GM23338 (cell line): ENCODE data around the gene GSTT2B. TPM values are rescaled to one million over a fixed set of nuclear protein-coding genes. Genes with fewer than 3 reads are reported as not detected.

Experiments used
- ATAC-seq: fragments of 200-7000 bp; cut with Tn5 transposase; 3 replicates; pipeline ENCODE4 v1.9.1; 2020
- DNase-seq: peaks from one replicate; pipeline ENCODE4 v3.0.0-alpha.2; 2015; ENCODE audit warnings: low spot score
- H2AFZ ChIP-seq: fragments of 200-600 bp; sonication (generic); 2 replicates; pipeline ENCODE4 v1.8.0; 2016; ENCODE audit warnings: antibody characterized with exemption, mild to moderate bottlenecking, moderate library complexity
- H3F3A ChIP-seq: fragments of 200-600 bp; sonication (generic); replicated peaks from 2 replicates; pipeline ENCODE4 v1.8.0; 2017; ENCODE audit warnings: antibody characterized with exemption, mixed run types, low read depth
- H3K27ac ChIP-seq: fragments of 200-600 bp; sonication (generic); 2 replicates; pipeline ENCODE4 v1.6.1; 2016; ENCODE audit warnings: low read depth
- H3K27me3 ChIP-seq: fragments of 200-600 bp; sonication (generic); 2 replicates; pipeline ENCODE4 v1.8.0; 2016; ENCODE audit warnings: mild to moderate bottlenecking, mixed run types, moderate library complexity; ENCODE audit not compliant: insufficient read depth
- H3K36me3 ChIP-seq: fragments of 200-600 bp; sonication (generic); 2 replicates; pipeline ENCODE4 v1.8.0; 2016; ENCODE audit warnings: mild to moderate bottlenecking; ENCODE audit not compliant: insufficient read depth
- H3K4me1 ChIP-seq: fragments of 200-600 bp; sonication (generic); 2 replicates; pipeline ENCODE4 v1.8.0; 2016; ENCODE audit warnings: mild to moderate bottlenecking, moderate library complexity; ENCODE audit not compliant: insufficient read depth
- H3K4me2 ChIP-seq: fragments of 200-600 bp; sonication (generic); 2 replicates; pipeline ENCODE4 v1.7.1; 2017; ENCODE audit warnings: mixed run types
- H3K4me3 ChIP-seq: fragments of 200-600 bp; sonication (generic); 2 replicates; pipeline ENCODE4 v1.6.1; 2016; ENCODE audit warnings: mixed run types
- H3K79me2 ChIP-seq: fragments of 200-600 bp; sonication (generic); replicated peaks from 2 replicates; pipeline ENCODE4 v1.8.0; 2017; ENCODE audit warnings: mild to moderate bottlenecking; ENCODE audit not compliant: insufficient read depth
- H3K9me2 ChIP-seq: fragments of 200-600 bp; sonication (generic); 2 replicates; pipeline ENCODE4 v1.8.0; 2017; ENCODE audit not compliant: insufficient read depth
- H4K20me1 ChIP-seq: fragments of 200-600 bp; sonication (generic); replicated peaks from 2 replicates; pipeline ENCODE4 v1.8.0; 2017; ENCODE audit warnings: mild to moderate bottlenecking; ENCODE audit not compliant: insufficient read depth
- H3K27ac Mint-ChIP-seq: 2 replicates; pipeline ENCODE4 v1.8.0; 2020; ENCODE audit warnings: inconsistent platforms, mild to moderate bottlenecking, moderate library complexity, mixed read lengths
- H3K27me3 Mint-ChIP-seq: 3 replicates; pipeline ENCODE4 v1.8.0; 2022; ENCODE audit warnings: low read depth, mild to moderate bottlenecking, moderate library complexity, mixed read lengths, inconsistent platforms; ENCODE audit not compliant: insufficient read depth, poor library complexity
- H3K36me3 Mint-ChIP-seq: 3 replicates; pipeline ENCODE4 v1.8.0; 2021; ENCODE audit warnings: low read depth, mild to moderate bottlenecking, inconsistent platforms, moderate library complexity, mixed read lengths
- H3K4me1 Mint-ChIP-seq: 3 replicates; pipeline ENCODE4 v1.8.0; 2020; ENCODE audit warnings: mild to moderate bottlenecking, inconsistent platforms, mixed read lengths
- H3K4me3 Mint-ChIP-seq: 3 replicates; pipeline ENCODE4 v1.8.0; 2021; ENCODE audit warnings: moderate library complexity, mild to moderate bottlenecking, inconsistent platforms, mixed read lengths
- H3K9me3 Mint-ChIP-seq: 3 replicates; pipeline ENCODE4 v1.8.0; 2020; ENCODE audit warnings: moderate library complexity, mild to moderate bottlenecking, inconsistent platforms, mixed read lengths
- CREB1 ChIP-seq: fragments of 250-450 bp; sonication (Bioruptor Pico); IDR thresholded peaks from 2 replicates; pipeline ENCODE4 v1.5.0; 2020; ENCODE audit warnings: low read depth, mild to moderate bottlenecking, moderate library complexity
- CTCF ChIP-seq, 2 experiments: fragments of 200-600 bp in 1 of 2; sonication (generic) in 1 of 2; conservative IDR thresholded peaks; 2 replicates each; pipeline versions ENCODE4 v1.5.1 to v1.6.1; 2016 to 2017; ENCODE audit warnings: antibody characterized with exemption in 2 of 2, low read depth in 2 of 2, mild to moderate bottlenecking in 2 of 2, moderate library complexity in 1 of 2
- ETS1 ChIP-seq: IDR thresholded peaks from 2 replicates; pipeline ENCODE4 v1.6.1; 2016; ENCODE audit warnings: antibody characterized with exemption
- EZH2 ChIP-seq: fragments of 200-600 bp; sonication (generic); IDR thresholded peaks from one replicate; pipeline ENCODE4 v1.8.0; 2017; ENCODE audit warnings: antibody characterized with exemption, mild to moderate bottlenecking, low read depth; ENCODE audit not compliant: unreplicated experiment
- EZH2phosphoT487 ChIP-seq: fragments of 200-600 bp; sonication (generic); IDR thresholded peaks from one replicate; pipeline ENCODE4 v1.8.1; 2018; ENCODE audit warnings: antibody characterized with exemption; ENCODE audit not compliant: unreplicated experiment
- JUNB ChIP-seq: IDR thresholded peaks from one replicate; pipeline ENCODE4 v1.6.1; 2016; ENCODE audit warnings: antibody characterized with exemption; ENCODE audit not compliant: unreplicated experiment
- NANOG ChIP-seq: IDR thresholded peaks from 2 replicates; pipeline ENCODE4 v1.6.1; 2016; ENCODE audit warnings: antibody characterized with exemption, borderline replicate concordance
- POLR2AphosphoS5 ChIP-seq: IDR thresholded peaks from 2 replicates; pipeline ENCODE4 v1.6.1; 2016; ENCODE audit warnings: antibody characterized with exemption, low read depth
- REST ChIP-seq: IDR thresholded peaks from one replicate; pipeline ENCODE4 v1.6.1; 2018; ENCODE audit warnings: antibody characterized with exemption; ENCODE audit not compliant: unreplicated experiment
- STAT1 ChIP-seq: IDR thresholded peaks from one replicate; pipeline ENCODE4 v1.6.1; 2016; ENCODE audit warnings: antibody characterized with exemption; ENCODE audit not compliant: unreplicated experiment
- ZNF114 ChIP-seq: fragments of 250-450 bp; sonication (Bioruptor Pico); IDR thresholded peaks from 2 replicates; pipeline ENCODE4 v1.5.0; 2020; ENCODE audit warnings: mild to moderate bottlenecking, moderate library complexity
- ZNF331 ChIP-seq: fragments of 250-450 bp; sonication (Bioruptor Pico); IDR thresholded peaks from 2 replicates; pipeline ENCODE4 v1.5.0; 2020; ENCODE audit warnings: low read depth, mild to moderate bottlenecking, moderate library complexity
- ZNF462 ChIP-seq: fragments of 250-450 bp; sonication (Bioruptor Pico); IDR thresholded peaks from 2 replicates; pipeline ENCODE4 v1.5.0; 2020; ENCODE audit warnings: mild to moderate bottlenecking, moderate library complexity
- polyA plus RNA-seq: library from polyadenylated mRNA; unstranded; fragments of >200 nt; fragmentation: Nextera tagmentation; extraction: Ambion mirVana; gene quantifications from 2 replicates; pipeline ENCODE4 v1.2.1, GENCODE V29; 2016
- total RNA-seq: library from RNA; depleted of rRNA; stranded (reverse); fragments of >200 nt; shearing (Covaris generic); gene quantifications from 2 replicates; pipeline ENCODE4 v1.2.3, GENCODE V29; 2014

Gene GSTT2B
- total and polyA plus RNA-seq, 2 experiments from 2014 or later: 5.7 to 17.2 TPM

- Histone ChIP-seq H3K4me3 (no peak overlapping the region), H3K4me1 (peaks cover 41% of the 10 kb centered on the region), H3K9me2 (peaks cover 4% of the 10 kb centered on the region; the same call in 1 of the 2 replicates), H3K27me3 (no peaks in the 10 kb centered on the region), H3K27ac (no peak overlapping the region), H2AFZ (no peak overlapping the region), H3K4me2 (no peak overlapping the region), H3K79me2 (no peaks in the 10 kb centered on the region), H4K20me1 (no peaks in the 10 kb centered on the region), H3K36me3 (no peaks in the 10 kb centered on the region; the same call in 1 of the 2 replicates), H3F3A (peaks cover 11% of the 10 kb centered on the region; the same call in 1 of the 2 replicates)
- ATAC-seq: no peak
- Mint-ChIP-seq H3K36me3 (peaks cover 7% of the 10 kb centered on the region; the same call in 2 of the 3 replicates), H3K27me3 (peaks cover 13% of the 10 kb centered on the region), H3K27ac (no peak overlapping the region), H3K4me1 (peaks cover 38% of the 10 kb centered on the region), H3K4me3 (no peak overlapping the region), H3K9me3 (peaks cover 23% of the 10 kb centered on the region)
- TF ChIP-seq REST: no peak
- no peak for TF ChIP-seq ETS1
- no peak for TF ChIP-seq ZNF114 (CRISPR knock-in tag)
- no peak for TF ChIP-seq ZNF462 (CRISPR knock-in tag)
- no peak for TF ChIP-seq POLR2AphosphoS5
- TF ChIP-seq NANOG: no peak
- no peak for TF ChIP-seq EZH2
- TF ChIP-seq STAT1: no peak
- TF ChIP-seq CREB1: no peak
- no peak for TF ChIP-seq CTCF (conservative IDR thresholded peaks at IDR 0.05; ENCODE audit: low read depth in 2 of 2)
- no peak for TF ChIP-seq JUNB
- no peak for TF ChIP-seq ZNF331
- no peak for TF ChIP-seq EZH2phosphoT487
- no peak for DNase-seq
Observed at GRCh38 chr22:23910496-23911190, 50.4 kb downstream of the GSTT2B start.
